NCI-H446 treated with DMSO at 0.1 percent for 48 hours (cell line): ENCODE measurements around the gene SLC6A2.
"Not testable (repeated sequence)": the region's sequence is repeated elsewhere in the genome, so short reads cannot be mapped to it uniquely, and the experiment has no call there.

Experiments used
- DNase-seq: peaks from one replicate; lab custom pipeline; 2025; lab: John Stamatoyannopoulos, UW

The SLC6A2 gene

GRCh38 chr16:55713103-55713502, 57.3 kb downstream of the SLC6A2 start:
- no peak for DNase-seq

- DNase-seq = no peak
Measured at GRCh38 chr16:55717326-55717725, 61.5 kb downstream of the SLC6A2 start.

DNA sequence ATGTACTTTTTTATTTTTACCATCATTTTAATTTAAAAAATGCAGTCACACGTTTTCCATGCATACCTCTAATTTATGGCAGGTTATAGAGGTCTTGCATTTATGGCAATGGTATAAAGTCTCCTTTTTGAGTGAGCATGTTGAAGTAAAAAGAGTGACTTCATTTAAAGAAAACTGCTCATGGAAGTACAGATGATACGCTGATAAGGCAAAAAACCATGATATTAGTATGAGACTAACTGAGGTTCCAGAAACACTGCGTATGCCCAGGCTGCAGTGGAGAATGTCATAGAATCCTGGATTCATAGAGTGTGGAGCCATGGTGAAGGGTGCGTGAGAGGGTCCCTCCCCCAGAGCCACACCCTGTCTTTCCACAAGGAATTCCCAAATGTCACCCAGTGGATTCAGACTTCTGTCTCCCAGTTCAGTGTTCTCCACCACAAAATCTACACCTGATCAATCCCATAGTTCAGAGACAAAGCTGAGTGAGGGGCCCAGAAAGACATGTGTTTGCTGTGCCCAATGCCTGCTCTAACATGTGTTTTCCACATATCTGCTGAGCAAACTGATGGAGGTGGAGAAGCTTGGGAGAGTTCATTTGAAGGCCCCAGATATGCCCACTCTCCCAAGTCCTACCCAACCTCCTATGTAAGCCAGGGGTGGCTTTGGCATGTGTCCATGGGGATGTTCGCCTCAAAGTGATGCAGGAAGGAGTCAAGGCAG, 69.4 kb downstream of the SLC6A2 start:
- DNase-seq = no peak

DNA sequence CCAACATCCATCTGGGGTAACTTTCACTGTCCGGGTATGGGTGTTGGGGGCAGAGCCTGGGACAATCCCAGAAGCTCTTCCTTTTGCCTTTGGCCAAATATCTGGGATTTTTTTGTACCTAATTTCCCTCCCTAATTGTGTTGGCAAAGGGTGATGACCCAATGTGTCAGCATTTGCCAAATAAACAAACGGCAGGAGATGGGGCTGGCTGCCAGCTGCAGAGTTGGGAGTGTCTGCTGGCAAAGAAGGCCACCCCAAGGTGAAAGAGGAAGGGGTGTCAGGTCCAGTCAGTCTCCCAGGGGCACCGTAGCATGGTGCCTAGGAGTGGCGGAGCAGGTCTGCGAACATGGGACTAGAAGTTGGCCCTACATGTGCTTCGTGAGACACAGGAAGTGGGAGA, 73.0 kb downstream of the SLC6A2 start:
- DNase-seq = no peak

DNA sequence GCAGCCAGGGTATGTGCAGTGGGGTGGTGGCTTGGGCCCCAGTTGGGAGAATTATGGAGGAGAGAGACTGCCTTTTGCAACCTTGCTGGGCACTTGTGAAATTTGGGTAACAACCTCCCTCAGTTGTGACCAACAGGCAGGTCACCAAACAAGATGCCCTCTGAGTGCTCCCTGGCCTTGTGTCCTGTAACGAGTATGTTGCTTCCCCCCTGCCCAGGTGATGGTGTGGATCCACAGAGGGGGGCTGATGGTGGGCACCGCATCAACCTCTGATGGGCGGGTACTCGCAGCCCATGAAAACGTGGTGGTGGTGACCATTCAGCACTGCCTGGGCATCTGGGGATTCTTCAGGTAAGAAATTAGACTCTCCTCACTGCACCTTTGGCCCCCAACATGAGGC, 74.3 kb downstream of the SLC6A2 start:
- no peak for DNase-seq

GRCh38 chr16:55732496-55732895, 76.7 kb downstream of the SLC6A2 start:
- no peak for DNase-seq

DNA sequence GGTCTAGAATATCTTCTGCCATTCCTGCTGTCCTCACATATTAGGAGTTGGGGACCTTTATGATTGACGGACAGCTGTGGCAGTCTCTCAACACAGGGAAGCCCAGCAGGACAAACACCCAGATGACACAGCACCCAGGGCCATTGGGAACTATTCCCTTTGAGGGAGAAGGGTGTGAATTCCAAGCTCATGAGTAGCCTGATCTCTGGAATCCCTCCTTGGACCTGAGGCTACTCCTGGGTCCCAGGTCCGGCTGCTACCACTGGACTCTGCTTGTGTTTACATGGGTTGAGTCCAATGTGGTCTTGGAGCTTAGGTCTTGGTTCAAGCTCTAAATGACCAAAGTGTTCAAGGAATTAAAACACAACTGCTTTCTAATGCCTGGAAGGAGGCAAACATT, 78.9 kb downstream of the SLC6A2 start:
- DNase-seq = no peak

DNA sequence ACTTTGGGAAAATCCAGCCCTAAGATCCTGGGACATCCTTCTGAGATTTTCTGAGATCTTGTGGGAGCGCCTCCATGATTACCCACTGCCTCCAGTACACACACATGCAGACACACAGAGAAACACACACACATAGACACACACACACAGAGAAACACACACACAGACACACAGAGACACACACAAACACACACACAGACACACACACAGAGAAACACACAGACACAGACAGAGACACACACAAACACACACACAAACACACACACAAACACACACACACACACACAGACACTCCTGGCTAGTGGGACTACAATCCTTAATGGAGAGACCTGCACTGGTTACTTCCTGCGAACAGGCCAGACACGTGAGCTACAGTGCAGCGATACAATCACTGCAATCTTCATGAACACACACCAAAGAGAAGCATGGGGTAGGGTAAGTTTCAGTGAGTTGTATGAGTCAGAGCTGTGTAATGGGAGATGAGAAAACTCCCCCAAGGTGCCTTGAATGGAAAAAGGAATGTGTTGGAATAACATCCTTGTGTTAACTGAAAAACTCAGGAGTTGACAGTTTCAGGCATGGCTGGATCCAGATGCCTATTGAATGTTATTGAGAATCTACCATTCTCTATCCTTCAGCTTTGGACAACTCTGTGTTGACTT, 79.5 kb downstream of the SLC6A2 start:
- DNase-seq = no peak

GRCh38 chr16:55736671-55737070, 80.9 kb downstream of the SLC6A2 start:
- DNase-seq = no peak

GRCh38 chr16:55737318-55737717, 81.5 kb downstream of the SLC6A2 start:
- DNase-seq = no peak

DNA sequence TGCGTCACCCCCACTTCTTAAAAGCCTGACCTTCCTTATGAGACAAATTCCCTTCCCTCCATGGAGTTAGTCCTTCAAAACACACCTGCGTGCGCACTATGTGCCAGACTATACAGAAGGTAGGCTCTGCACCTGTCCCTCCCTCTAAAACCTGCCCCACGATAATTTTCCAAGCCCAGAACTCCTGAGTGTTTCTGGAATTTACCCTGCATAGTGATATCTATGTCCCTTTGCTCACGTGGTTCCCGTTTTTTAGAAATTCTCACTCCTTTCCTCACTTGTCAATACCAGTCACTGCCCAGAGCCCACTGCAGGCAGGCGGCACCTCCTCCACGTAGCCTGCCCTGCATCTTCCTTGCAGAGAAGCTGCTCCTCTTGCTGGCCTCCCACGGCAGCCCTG, 82.2 kb downstream of the SLC6A2 start:
- no peak for DNase-seq

- no peak for DNase-seq
Measured at GRCh38 chr16:55746081-55746480, 90.3 kb downstream of the SLC6A2 start.

- no peak for DNase-seq
Measured at GRCh38 chr16:55747785-55748184, 92.0 kb downstream of the SLC6A2 start.

- DNase-seq = not testable (repeated sequence)
Measured at GRCh38 chr16:55752465-55753144, 96.8 kb downstream of the SLC6A2 start.

DNA sequence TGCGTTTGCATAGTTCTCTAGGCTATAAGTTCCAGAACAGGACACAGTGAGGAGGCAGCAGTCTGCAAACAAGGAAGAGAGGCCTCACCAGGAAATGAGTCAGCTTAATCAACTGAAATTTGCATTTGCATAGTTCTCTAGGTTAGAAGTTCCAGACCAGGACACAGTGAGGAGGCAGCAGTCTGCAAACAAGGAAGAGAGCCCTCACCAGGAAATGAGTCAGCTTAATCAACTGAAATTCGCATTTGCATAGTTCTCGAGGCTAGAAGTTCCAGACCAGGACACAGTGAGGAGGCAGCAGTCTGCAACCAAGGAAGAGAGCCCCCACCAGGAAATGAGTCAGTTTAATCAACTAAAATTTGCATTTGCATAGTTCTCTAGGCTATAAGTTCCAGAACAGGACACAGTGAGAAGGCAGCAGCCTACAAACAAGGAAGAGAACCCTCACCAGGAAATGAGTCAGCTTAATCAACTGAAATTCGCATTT, 97.4 kb downstream of the SLC6A2 start:
- not testable (repeated sequence) for DNase-seq
